HCT116 (cell line): ENCODE data around the gene ANKS4B. TPM values are rescaled to one million over a fixed set of nuclear protein-coding genes. Genes with fewer than 3 reads are reported as not detected.

ENCODE experiments used
- ATAC-seq: fragments of 200-7000 bp; cut with Tn5 transposase; 2 replicates; pipeline ENCODE4 v1.9.1; 2020; ENCODE audit warnings: mild to moderate bottlenecking, moderate library complexity
- BruUV-seq: library from RNA; stranded (reverse); fragments of 400-500 nt; replicated peaks from 2 replicates; lab custom pipeline; 2021; lab: Mats Ljungman, UMichigan
- CTCF ChIA-PET: fragments of 300-600 bp; sonication (Branson Sonifier 250); formaldehyde crosslinking; loops from one replicate; lab custom pipeline; 2021; ENCODE audit warnings: antibody characterized with exemption; lab: Charles Lee
- POLR2A ChIA-PET: fragments of 300-600, 350-600 bp; sonication (Branson Sonifier 250); formaldehyde crosslinking; loops from one replicate; lab custom pipeline; 2021; ENCODE audit warnings: antibody characterized with exemption; lab: Charles Lee
- RAD21 ChIA-PET, 2 experiments: fragments of 300-600 bp; sonication (Branson Sonifier 250); formaldehyde crosslinking; loops; one replicate each; lab custom pipeline; 2023; ENCODE audit warnings: low total read pairs in 2 of 2; ENCODE audit not compliant: uncharacterized antibody in 2 of 2, unreplicated experiment in 2 of 2, low non-redundant PET in 1 of 2; lab: Charles Lee
- DNase-seq: peaks from one replicate; pipeline ENCODE4 v3.0.0-alpha.2; 2010; ENCODE audit warnings: low read depth, low spot score
- H2AFZ ChIP-seq: fragments of 200-600 bp; shearing (Covaris generic), sonication (generic); 2 replicates; pipeline ENCODE4 v1.6.1; 2017; ENCODE audit warnings: low read depth, mixed run types, mixed read lengths, antibody characterized with exemption, low read length; ENCODE audit not compliant: poor library complexity, severe bottlenecking
- H3K27ac ChIP-seq: 2 replicates; pipeline ENCODE4 v1.5.1; 2012; ENCODE audit warnings: low read depth, low read length
- H3K27me3 ChIP-seq: fragments of 200-600 bp; sonication (generic); 2 replicates; pipeline ENCODE4 v1.6.1; 2016; ENCODE audit warnings: mixed run types, low read length, mixed read lengths; ENCODE audit not compliant: insufficient read depth
- H3K36me3 ChIP-seq, 2 experiments: fragments of 200-500 bp in 1 of 2; fragments of 200-600 bp in 1 of 2; sonication (Bioruptor generic) in 1 of 2; sonication (generic) in 1 of 2; 2 replicates each; pipeline versions ENCODE4 v1.5.1 to v1.6.1; 2014 to 2016; ENCODE audit warnings: low read length in 2 of 2, inconsistent platforms in 1 of 2, mixed read lengths in 1 of 2, mixed run types in 1 of 2; ENCODE audit not compliant: insufficient read depth in 2 of 2, control insufficient read depth in 1 of 2
- H3K4me1 ChIP-seq, 2 experiments: fragments of 200-600 bp in 1 of 2; sonication (generic) in 1 of 2; 2 replicates each; pipeline versions ENCODE4 v1.5.1 to v1.6.1; 2012 to 2017; ENCODE audit warnings: low read length in 2 of 2, inconsistent platforms in 1 of 2, mild to moderate bottlenecking in 1 of 2, mixed read lengths in 1 of 2, mixed run types in 1 of 2, moderate library complexity in 1 of 2; ENCODE audit not compliant: insufficient read depth in 2 of 2, control insufficient read depth in 1 of 2
- H3K4me2 ChIP-seq: fragments of 200-600 bp; sonication (generic); 2 replicates; pipeline ENCODE4 v1.6.1; 2017; ENCODE audit warnings: mixed run types, low read length, mixed read lengths
- H3K4me3 ChIP-seq, 2 experiments: fragments of 200-600 bp in 1 of 2; sonication (generic) in 1 of 2; replicated peaks in 1 of 2; 2 replicates each; pipeline ENCODE4 v1.5.1; 2011 to 2016; ENCODE audit warnings: low read length in 2 of 2, control low read depth in 1 of 2, low read depth in 1 of 2, mild to moderate bottlenecking in 1 of 2, mixed read lengths in 1 of 2, mixed run types in 1 of 2
- H3K79me2 ChIP-seq: fragments of 200-600 bp; sonication (generic); 2 replicates; pipeline ENCODE4 v1.6.1; 2017; ENCODE audit warnings: mild to moderate bottlenecking, mixed run types, low read length, moderate library complexity, mixed read lengths; ENCODE audit not compliant: insufficient read depth
- H3K9ac ChIP-seq: fragments of 200-600 bp; sonication (generic); 2 replicates; pipeline ENCODE4 v1.6.1; 2016; ENCODE audit warnings: low read length, mixed read lengths
- H3K9me2 ChIP-seq: fragments of 200-600 bp; sonication (generic), shearing (Covaris generic); 2 replicates; pipeline ENCODE4 v1.6.1; 2017; ENCODE audit warnings: mixed run types, mild to moderate bottlenecking, moderate library complexity; ENCODE audit not compliant: insufficient read depth
- H3K9me3 ChIP-seq, 2 experiments: fragments of 200-500 bp in 1 of 2; fragments of 200-600 bp in 1 of 2; sonication (Bioruptor generic) in 1 of 2; sonication (generic) in 1 of 2; 2 replicates each; pipeline ENCODE4 v1.6.1; 2014 to 2017; ENCODE audit warnings: low read length in 2 of 2, mixed read lengths in 2 of 2, inconsistent platforms in 1 of 2, low read depth in 1 of 2, mild to moderate bottlenecking in 1 of 2, mixed run types in 1 of 2, moderate library complexity in 1 of 2; ENCODE audit not compliant: control insufficient read depth in 1 of 2, insufficient read depth in 1 of 2
- H4K20me1 ChIP-seq: fragments of 200-600 bp; sonication (generic), shearing (Covaris generic); 2 replicates; pipeline ENCODE4 v1.6.1; 2017; ENCODE audit warnings: mixed run types, mild to moderate bottlenecking, moderate library complexity; ENCODE audit not compliant: insufficient read depth
- CEBPB ChIP-seq: IDR thresholded peaks from 2 replicates; pipeline ENCODE4 v1.6.1; 2012; ENCODE audit warnings: low read depth
- CTCF ChIP-seq, 3 experiments: fragments of 200-600 bp in 1 of 3; sonication (generic) in 1 of 3; IDR thresholded peaks in 2 of 3; conservative IDR thresholded peaks in 1 of 3; 2 replicates each; pipeline ENCODE4 v1.5.1; 2012 to 2017; ENCODE audit warnings: low read depth in 2 of 3, low read length in 2 of 3, antibody characterized with exemption in 1 of 3, borderline replicate concordance in 1 of 3, control low read depth in 1 of 3, mild to moderate bottlenecking in 1 of 3, mixed read lengths in 1 of 3, mixed run types in 1 of 3, moderate library complexity in 1 of 3; ENCODE audit not compliant: insufficient read depth in 1 of 3
- EGR1 ChIP-seq: IDR thresholded peaks from 2 replicates; pipeline ENCODE4 v1.6.1; 2012; ENCODE audit warnings: low read depth
- EZH2 ChIP-seq: fragments of 200-600 bp; sonication (generic); IDR thresholded peaks from 2 replicates; pipeline ENCODE4 v1.6.1; 2017; ENCODE audit warnings: antibody characterized with exemption, mixed run types
- EZH2phosphoT487 ChIP-seq: fragments of 200-600 bp; IDR thresholded peaks from 2 replicates; pipeline ENCODE4 v1.6.1; 2018; ENCODE audit warnings: antibody characterized with exemption, borderline replicate concordance
- FOSL1 ChIP-seq: IDR thresholded peaks from 2 replicates; pipeline ENCODE4 v1.6.1; 2012; ENCODE audit warnings: low read depth
- JUND ChIP-seq: IDR thresholded peaks from 2 replicates; pipeline ENCODE4 v1.6.1; 2012
- POLR2A ChIP-seq: IDR thresholded peaks from 2 replicates; pipeline ENCODE4 v1.7.0; 2011; ENCODE audit warnings: borderline replicate concordance; ENCODE audit not compliant: insufficient read depth, insufficient read length; ENCODE audit errors: extremely low read depth
- POLR2AphosphoS5 ChIP-seq: IDR thresholded peaks from 2 replicates; pipeline ENCODE4 v1.6.1; 2011; ENCODE audit warnings: mild to moderate bottlenecking, low read depth, low read length, moderate library complexity
- RAD21 ChIP-seq: IDR thresholded peaks from 2 replicates; pipeline ENCODE4 v1.6.1; 2012; ENCODE audit warnings: low read depth, mild to moderate bottlenecking
- REST ChIP-seq: IDR thresholded peaks from 2 replicates; pipeline ENCODE4 v1.6.1; 2012; ENCODE audit warnings: low read depth
- SIN3A ChIP-seq: IDR thresholded peaks from 2 replicates; pipeline ENCODE4 v1.6.1; 2012; ENCODE audit warnings: low read depth
- SP1 ChIP-seq: IDR thresholded peaks from 2 replicates; pipeline ENCODE4 v1.6.1; 2012; ENCODE audit warnings: low read depth
- SRF ChIP-seq: IDR thresholded peaks from 2 replicates; pipeline ENCODE4 v1.6.1; 2012; ENCODE audit warnings: low read depth
- YY1 ChIP-seq: IDR thresholded peaks from 2 replicates; pipeline ENCODE4 v1.6.1; 2011; ENCODE audit warnings: low read length, low read depth, moderate library complexity, mild to moderate bottlenecking; ENCODE audit not compliant: insufficient replicate concordance; ENCODE audit errors: extremely low read depth
- ZBTB33 ChIP-seq: IDR thresholded peaks from 2 replicates; pipeline ENCODE4 v1.6.1; 2011; ENCODE audit warnings: mild to moderate bottlenecking, low read length, moderate library complexity; ENCODE audit not compliant: insufficient replicate concordance; ENCODE audit errors: extremely low read depth
- ZFX ChIP-seq: fragments of 450-650 bp; IDR thresholded peaks from 2 replicates; pipeline ENCODE4 v1.6.1; 2017
- ZNF274 ChIP-seq: fragments of 200-500 bp; sonication (Bioruptor generic); IDR thresholded peaks from 2 replicates; pipeline ENCODE4 v1.6.1; 2014; ENCODE audit warnings: mild to moderate bottlenecking, low read depth, low read length, inconsistent platforms
- intact Hi-C: fragments of 100-400 bp; cut with micrococcal nuclease; formaldehyde crosslinking; loops from 2 replicates; pipeline ENCODE4 v1.10.0; 2022
- total RNA-seq: library from RNA; stranded (reverse); gene quantifications from one replicate; pipeline ENCODE4 v1.2.1, GENCODE V29; 2021; ENCODE audit not compliant: unreplicated experiment
- TF ChIP-seq, protein P1 (sequence below): IDR thresholded peaks from 2 replicates; pipeline ENCODE4 v1.6.1; 2012

ANKS4B gene
- total RNA-seq, 1 experiment from 2014 or later: not detected

- Histone ChIP-seq H3K4me1 (no peaks in the 10 kb centered on the region), H3K36me3 (no peaks in the 10 kb centered on the region), H3K4me3 (no peak overlapping the region), H4K20me1 (no peaks in the 10 kb centered on the region), H3K4me2 (no peak overlapping the region), H2AFZ (no peak overlapping the region), H3K79me2 (no peaks in the 10 kb centered on the region), H3K9me2 (no peaks in the 10 kb centered on the region), H3K27ac (no peak overlapping the region), H3K9me3 (no peaks in the 10 kb centered on the region), H3K27me3 (no peaks in the 10 kb centered on the region), H3K9ac (no peak overlapping the region)
- BruUV-seq: no TSS peak
- intact Hi-C loops: no loop called here
- DNase-seq (no peak), ATAC-seq (no peak)
- TF ChIP-seq REST: no peak
- no peak for TF ChIP-seq ZBTB33
- TF ChIP-seq POLR2AphosphoS5: no peak
- TF ChIP-seq CEBPB: no peak
- no peak for TF ChIP-seq ZFX
- no peak for TF ChIP-seq JUND
- TF ChIP-seq SIN3A: no peak
- no peak for TF ChIP-seq YY1
- TF ChIP-seq RAD21: no peak
- no peak for TF ChIP-seq SRF
- no peak for TF ChIP-seq FOSL1
- TF ChIP-seq EGR1: no peak
- no peak for TF ChIP-seq SP1
- TF ChIP-seq, protein P1, sequence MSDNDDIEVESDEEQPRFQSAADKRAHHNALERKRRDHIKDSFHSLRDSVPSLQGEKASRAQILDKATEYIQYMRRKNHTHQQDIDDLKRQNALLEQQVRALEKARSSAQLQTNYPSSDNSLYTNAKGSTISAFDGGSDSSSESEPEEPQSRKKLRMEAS: no peak
- TF ChIP-seq EZH2phosphoT487: no peak
- no peak for TF ChIP-seq CTCF (IDR thresholded peaks at IDR 0.05 in 2 of 3, conservative IDR thresholded peaks at IDR 0.05 in 1 of 3; ENCODE audit: borderline replicate concordance in 1 of 3, insufficient read depth in 1 of 3, low read depth in 2 of 3, low read length in 2 of 3)
- TF ChIP-seq EZH2: no peak
- TF ChIP-seq POLR2A: no peak
- TF ChIP-seq ZNF274: no peak
- POLR2A ChIA-PET: no interaction called here
- CTCF ChIA-PET: no interaction called here
- RAD21 ChIA-PET: no interaction called here
Measured at GRCh38 chr16:21217121-21217520, 16.4 kb upstream of the ANKS4B start.
